Activated gamma-delta T cell treated with Interleukin-2 at 50 U/mL for 16 hours (primary cell): ENCODE data around the gene RASAL3.
A peak's percentile ranks its signal among the peaks of the same experiment; 100 is the strongest.
"Not testable (repeated sequence)": the region's sequence is repeated elsewhere in the genome, so short reads cannot be mapped to it uniquely, and the experiment has no call there.

Experiments used
- DNase-seq: peaks from one replicate; pipeline ENCODE4 v3.0.0-alpha.2; 2020

RASAL3 gene

DNA sequence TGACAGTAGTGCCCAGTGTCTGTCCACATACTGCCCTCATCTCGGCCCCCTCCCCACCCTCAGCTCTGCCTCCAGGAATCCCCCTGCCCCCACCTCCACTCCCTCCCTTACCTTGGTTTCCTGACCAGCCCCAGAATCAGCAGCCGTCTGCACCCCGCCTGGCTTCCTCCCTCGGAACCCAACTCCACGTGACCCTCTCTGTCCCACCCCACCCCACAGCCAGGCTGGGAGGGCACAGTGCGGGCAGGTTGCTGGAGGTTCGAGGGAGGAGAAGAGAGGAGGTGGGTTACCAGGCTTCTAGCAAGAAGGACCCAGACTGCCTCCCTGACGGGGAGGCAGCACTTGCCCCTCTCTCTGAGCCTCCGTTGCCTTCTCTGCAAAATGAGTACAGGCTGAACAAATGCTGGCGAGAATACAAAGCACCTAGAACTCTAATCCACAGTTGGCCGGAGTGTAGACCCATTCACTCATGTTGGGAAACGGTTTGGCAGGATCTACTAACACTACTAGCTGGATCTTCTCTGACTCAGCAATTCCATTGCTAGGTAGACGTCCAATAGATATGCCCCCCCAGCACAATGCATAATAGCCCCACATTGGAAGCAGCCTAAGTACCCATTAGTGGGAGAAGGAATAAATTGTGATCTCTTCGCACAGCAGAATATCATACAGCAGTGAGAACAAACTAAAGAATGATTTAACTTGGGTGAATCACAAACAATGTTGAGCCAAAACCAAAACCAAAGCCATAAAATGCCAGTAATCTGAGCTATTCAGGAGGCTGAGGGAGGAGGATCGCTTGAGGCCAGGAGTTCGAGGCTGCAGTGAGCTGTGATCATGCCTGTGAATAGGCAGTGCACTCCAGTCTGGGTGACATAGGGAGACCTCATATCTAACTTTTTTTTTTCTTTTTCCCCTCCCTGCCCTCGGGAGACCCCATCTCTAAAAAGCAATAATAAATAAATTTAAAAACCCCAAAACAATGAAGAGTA is at the start of gene RASAL3:
RASAL3 (minus strand) TSS at position 151 of the 992 bp plus-strand sequence. CDS start 186 bp downstream, outside the sequence.
- DNase-seq: peak; percentile 74

DNA sequence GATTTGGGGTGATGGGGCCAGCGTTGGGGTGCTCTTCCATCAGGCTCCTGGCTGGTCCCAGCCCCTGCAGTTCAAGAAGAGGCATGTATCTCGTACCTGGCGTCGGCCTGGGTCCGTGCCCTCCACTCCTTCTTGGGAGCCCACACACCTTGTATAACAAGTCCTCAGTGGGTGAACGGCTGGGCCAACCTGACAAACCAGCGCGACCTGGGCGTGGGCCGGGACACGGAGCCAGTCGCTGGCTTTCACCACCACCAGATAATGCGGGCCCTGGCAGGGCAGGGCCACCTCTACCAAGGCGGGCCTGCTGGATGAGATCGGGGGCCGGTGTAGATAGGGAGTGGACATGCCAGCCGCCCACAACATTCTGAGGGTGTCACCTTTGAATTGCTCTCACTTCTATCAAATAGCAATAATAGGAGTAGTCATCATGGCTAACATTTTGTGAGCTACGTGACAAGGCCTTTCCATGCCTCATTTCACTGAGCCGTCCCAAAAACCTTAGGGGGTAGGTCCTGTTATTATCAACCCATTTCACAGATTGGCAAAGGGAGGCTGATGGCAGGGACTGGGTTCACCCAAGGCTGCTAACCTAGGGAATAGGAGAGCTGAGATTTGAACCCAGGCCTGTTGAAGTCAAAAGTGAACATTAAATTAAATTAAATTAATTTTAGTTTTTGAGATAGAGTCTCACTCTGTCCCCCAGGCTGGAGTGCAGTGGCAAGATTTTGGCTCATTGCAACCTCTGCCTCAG is 47.5 kb upstream of the RASAL3 start:
- DNase-seq: no peak

GRCh38 chr19:15508035-15508710 is 43.8 kb upstream of the RASAL3 start, which contains the start of gene CYP4F22:
TSS of gene CYP4F22 (plus strand) at chr19:15508525. CDS start at chr19:15525337, 16,812 bp downstream.
- peak; percentile 7 for DNase-seq

DNA sequence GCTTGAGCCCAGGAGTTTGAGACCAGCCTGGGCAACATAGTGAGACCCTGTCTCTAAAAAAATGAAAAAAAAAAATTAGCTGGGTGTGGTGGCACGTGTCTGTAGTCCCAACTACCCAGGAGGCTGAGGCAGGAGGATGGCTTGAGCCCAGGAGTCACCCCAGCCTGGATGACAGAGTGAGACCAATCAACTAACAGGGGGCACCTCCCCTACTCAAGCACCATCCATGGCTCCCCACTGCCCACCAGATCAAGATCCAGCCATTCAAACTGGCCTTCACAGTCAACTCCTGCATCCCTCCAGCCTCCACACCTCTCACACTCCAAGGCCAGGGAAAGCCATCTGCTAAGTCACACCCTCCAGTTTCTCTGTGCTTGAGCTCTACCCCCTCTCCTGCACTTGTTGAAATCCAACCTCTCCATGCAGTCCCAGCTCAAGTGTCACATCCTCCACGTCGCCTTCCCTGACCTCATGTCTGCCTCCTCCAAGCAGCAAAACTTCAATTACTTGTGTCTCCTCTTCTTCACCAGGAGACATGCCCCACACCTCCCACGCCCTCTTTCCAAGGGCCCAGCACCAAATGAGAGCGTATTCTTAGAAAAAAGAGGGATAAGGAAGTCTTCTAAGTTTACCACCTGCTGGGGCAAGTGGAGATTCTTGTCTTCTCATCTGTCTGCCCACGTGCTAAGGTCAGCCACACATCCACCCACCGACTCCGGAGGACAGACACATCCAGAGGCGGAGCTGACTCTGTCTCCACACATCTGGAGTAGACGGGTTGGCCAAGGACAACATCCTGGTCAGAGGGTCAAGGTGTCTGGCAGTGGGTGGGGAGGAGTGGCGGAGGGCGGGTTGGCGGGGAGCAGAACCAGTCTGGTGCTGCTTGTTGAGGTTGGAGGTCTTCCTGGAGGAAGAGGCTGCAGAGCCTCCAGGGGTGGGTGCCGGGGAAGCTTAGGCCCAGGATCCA is 43.0 kb upstream of the RASAL3 start:
- no peak for DNase-seq

DNA sequence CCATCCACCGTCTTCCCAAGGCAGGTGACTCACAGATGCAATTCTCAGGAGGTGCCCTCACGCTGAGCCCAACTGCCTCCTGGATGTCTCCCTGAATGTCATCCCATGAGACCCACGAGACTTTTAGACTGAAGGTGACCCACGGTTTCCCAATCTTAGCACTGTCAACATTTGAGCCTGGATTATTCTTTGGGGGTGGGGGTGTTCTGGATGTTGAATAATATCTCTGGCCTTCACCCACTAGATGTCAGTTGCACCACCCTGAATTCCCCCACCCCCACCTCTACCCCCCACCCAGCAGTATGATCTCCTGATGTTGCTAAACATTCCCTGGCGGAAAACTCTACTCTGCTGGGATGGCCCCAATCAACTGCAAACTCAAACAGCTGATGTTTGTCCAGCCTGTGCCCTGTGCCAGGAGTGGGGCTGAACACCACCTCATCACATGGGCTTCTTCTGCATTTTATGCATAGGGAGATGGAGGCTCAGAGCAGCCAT is 41.8 kb upstream of the RASAL3 start:
- no peak for DNase-seq

DNA sequence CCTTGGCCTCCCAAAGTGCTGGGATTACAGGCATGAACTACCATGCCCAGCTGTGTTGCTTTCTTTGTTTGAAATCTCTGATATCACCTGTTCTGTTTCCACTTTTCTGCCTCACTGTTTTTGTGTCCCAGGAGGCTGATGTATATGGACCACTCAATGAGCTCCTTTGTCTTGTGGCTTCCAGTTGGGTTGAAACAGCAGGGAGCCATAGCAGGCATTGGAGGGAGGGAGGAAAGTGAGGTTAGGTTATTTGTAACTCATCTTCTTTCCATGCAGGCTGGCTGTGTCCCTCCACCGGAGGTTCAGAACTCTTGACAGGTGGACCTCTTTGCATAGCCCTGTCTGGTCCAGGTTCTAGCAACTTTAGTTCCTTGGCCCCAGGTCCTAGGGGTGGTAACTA is 37.9 kb upstream of the RASAL3 start:
- DNase-seq: no peak

DNA sequence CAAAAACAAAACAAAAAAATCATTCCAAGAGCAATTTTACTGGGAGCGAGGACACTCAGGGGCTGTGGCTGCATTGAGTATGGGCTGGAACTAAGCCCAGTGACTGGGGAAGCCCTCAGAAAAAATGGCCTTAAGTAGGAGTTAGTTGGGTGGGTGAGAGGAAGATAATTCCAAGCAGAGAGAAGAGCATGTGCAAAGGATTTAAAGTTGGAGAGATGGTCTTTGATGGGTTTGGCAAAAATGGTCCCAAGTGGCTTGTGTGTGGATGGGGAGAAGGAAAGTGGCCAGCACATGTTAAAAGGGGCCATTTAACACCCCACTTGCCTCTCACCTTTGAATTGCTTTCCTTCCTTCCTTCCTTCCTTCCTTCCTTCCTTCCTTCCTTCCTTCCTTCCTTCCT is 37.3 kb upstream of the RASAL3 start:
- no peak for DNase-seq

- DNase-seq: no peak
These were observed 34.6 kb upstream of the RASAL3 start for GRCh38 chr19:15498910-15499309.

- DNase-seq: no peak
These were observed 34.0 kb upstream of the RASAL3 start for GRCh38 chr19:15498156-15498858.

GRCh38 chr19:15495151-15495550 is 30.8 kb upstream of the RASAL3 start:
- no peak for DNase-seq

DNA sequence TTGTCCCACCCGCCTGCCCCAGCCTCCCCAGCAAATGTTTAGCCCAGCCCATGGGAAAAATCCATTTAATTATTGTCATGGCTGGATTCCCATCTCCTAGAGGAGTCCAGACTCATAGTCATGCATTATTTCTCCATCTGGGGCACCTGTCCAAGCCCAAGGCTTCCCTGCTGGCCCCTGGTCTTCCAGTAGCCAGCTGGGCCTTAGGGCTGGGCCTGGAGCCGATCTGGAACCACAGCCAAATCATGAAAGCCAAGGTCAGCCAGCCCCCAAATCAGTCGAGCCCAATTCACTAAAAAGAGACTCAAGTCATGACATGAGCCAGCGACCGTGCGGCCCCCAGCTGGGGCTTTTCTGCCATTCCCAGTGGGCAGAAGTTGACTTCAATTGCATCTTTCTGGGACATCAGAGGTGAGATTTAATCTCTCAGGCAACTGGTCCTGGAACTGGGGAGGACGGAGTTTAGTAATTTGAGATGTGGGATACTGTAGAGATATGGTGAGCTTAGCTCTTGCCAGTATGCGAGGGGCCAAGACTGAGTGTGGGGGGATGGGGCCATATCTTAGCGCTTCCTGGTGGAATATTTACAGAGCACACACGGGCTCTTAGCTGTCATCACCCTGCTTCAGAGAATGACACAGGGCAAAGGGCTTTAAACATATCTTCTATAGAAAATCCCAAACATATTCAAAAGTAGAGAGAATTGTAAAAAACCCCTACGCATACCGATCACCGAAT is 24.3 kb upstream of the RASAL3 start:
- DNase-seq: no peak

GRCh38 chr19:15487038-15487437 is 22.7 kb upstream of the RASAL3 start:
- DNase-seq: no peak

DNA sequence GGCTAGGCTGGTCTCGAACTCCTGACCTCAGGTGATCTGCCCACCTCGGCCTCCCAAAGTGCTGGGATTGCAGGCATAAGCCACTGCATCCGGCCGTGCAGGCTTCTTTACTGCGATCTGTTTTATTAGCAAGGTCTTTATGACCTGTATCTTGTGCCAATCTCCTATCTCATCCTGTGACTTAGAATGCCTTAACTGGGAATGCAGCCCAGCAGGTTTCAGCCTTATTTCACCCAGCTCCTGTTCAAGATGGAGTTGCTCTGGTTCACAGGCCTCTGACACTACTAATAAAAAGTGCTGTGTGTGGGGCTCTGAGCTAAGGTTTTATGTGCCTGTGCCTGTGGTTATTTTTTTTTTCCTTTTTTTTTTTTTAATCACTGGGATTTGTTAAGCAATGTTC is 21.4 kb upstream of the RASAL3 start:
- not testable (repeated sequence) for DNase-seq

DNA sequence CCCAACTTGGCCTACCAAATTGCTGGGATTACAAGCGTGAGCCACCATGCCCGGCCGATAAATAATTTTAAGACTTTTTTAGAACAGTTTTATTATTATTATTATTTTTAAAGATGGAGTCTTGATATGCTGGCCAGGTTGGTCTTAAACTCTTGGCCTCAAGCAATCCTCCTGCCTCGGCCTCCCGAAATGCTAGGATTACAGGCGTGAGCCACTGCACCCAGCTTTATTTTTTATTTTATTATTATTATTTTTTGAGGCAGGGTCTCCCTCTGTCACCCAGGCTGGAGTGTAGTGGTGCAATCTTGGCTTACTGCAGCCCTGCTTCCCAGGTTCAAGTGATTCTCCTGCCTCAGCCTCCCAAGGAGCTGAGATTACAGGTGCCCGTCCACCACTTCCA is 16.7 kb upstream of the RASAL3 start:
- DNase-seq: not testable (repeated sequence)

DNA sequence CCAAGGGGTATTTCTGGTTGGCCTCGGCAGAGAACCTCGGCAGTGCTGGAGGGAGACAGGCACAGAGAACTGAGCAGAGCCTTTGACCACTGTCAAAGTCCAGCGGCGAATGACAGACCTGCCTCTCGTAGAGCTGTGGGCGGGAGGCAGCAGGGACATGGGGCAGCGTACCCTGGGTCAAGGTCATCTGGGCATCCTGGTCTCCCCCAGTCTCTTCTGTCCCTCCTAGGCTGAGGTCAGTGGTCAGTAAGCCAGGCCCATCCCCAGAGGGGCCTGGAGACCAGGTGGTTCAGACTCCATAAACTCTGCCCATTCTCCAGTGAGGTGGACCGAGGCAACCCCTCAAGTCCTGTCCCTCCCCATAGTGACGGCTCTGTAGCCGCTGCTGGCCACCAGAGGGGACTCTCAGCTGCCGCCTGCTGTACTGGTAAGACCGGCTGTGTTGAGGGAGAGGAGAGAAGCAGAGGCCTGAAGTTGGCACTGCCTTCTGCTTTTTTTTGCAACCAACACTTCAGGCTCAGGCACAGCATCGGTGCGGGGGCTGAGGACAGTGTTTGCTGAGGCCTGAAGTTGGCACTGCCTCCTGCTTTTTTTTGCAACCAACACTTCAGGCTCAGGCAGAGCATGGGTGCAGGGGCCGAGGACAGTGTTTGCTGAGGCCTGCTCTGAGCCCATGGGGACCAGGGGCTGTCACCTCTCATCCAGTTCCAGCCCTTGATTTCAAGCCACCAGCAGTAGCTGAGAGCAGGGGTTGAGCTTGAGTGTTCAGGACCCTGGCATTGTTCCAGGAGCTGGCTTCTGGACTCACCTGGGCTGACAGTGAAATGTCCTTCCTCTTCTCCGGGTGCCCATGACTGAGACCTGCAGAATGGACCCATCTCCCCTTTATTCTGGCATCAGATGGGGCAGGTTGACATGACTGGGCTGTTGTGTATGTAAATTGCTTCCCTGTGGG is 15.3 kb upstream of the RASAL3 start, which contains the start of gene PGLYRP2:
PGLYRP2 (minus strand) TSS at position 111 of the 955 bp plus-strand sequence. CDS start 130 bp downstream, outside the sequence.
- no peak for DNase-seq

DNA sequence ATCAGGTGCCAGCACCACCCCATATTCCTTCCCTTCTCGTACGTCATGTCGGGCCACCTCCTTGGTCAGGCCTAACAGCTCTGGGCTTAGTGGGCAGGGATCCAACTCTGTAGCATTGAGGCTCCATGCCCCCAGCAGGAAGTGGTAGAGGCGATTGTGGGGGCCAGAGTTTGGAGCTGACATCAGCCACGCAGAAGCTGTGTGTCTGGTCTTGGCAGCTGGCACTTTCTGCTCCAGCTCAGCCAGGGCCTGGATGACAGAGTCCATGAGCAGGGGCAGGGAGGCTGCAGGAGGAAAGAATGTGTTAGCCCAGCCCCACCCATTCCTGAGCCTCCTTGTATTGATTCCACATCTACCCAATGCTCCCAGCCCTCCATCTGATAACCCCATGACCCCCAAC is 12.0 kb upstream of the RASAL3 start:
- no peak for DNase-seq

- DNase-seq: no peak
These were observed 11.3 kb upstream of the RASAL3 start for GRCh38 chr19:15475611-15476010.

GRCh38 chr19:15475169-15475568 is 10.8 kb upstream of the RASAL3 start:
- no peak for DNase-seq

DNA sequence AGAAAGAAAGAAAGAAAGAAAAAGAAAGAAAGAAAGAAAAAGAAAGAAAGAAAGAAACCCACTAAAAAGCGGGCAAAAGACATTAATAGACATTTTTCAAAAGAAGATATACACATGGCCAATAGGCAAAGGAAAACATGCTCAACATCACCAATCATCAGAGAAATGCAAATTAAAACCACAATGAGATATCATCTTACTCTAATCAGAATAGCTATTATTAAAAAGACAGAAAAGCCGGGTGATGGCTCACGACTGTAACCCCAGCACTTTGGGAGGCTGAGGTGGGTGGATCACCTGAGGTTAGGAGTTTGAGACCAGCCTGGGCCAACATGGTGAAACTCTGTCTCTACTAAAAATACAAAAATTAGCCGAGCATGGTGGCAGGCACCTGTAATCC is 9.5 kb upstream of the RASAL3 start:
- not testable (repeated sequence) for DNase-seq
